CD14-positive monocyte (primary cell): ENCODE data around the gene ZNF511. TPM values are rescaled to one million over a fixed set of nuclear protein-coding genes. Genes with fewer than 3 reads are reported as not detected.

ENCODE experiments used
- DNase-seq, 3 donors: peaks; one replicate each; pipeline ENCODE4 v3.0.0-alpha.2; 2011 to 2022
- H2AFZ ChIP-seq: 2 replicates; pipeline ENCODE4 v1.6.0; 2012; ENCODE audit warnings: mild to moderate bottlenecking, low read depth, low read length, inconsistent platforms; ENCODE audit not compliant: insufficient read depth, poor library complexity, severe bottlenecking
- H3K27ac ChIP-seq, 2 donors: 1 replicate in 1 of 2; 2 replicates in 1 of 2; pipeline ENCODE4 v1.5.1; 2012 to 2013; ENCODE audit warnings: low read length in 2 of 2, control low read depth in 1 of 2, inconsistent platforms in 1 of 2, low read depth in 1 of 2, mild to moderate bottlenecking in 1 of 2
- H3K27me3 ChIP-seq, 2 donors: one replicate each; pipeline versions ENCODE4 v1.6.0 to v1.6.1; 2011 to 2013; ENCODE audit warnings: low read length in 2 of 2; ENCODE audit not compliant: control insufficient read depth in 2 of 2, insufficient read depth in 2 of 2
- H3K36me3 ChIP-seq, 2 donors: replicated peaks in 1 of 2; 1 replicate in 1 of 2; 2 replicates in 1 of 2; pipeline versions ENCODE4 v1.5.1 to v1.6.1; 2012 to 2013; ENCODE audit warnings: low read length in 2 of 2, control low read depth in 1 of 2, inconsistent platforms in 1 of 2, mild to moderate bottlenecking in 1 of 2; ENCODE audit not compliant: insufficient read depth in 2 of 2, control insufficient read depth in 1 of 2
- H3K4me1 ChIP-seq, 2 donors: 1 replicate in 1 of 2; 2 replicates in 1 of 2; pipeline versions ENCODE4 v1.5.1 to v1.6.1; 2012 to 2013; ENCODE audit warnings: low read length in 2 of 2, control low read depth in 1 of 2, inconsistent platforms in 1 of 2, mild to moderate bottlenecking in 1 of 2, moderate library complexity in 1 of 2; ENCODE audit not compliant: insufficient read depth in 2 of 2, control insufficient read depth in 1 of 2
- H3K4me2 ChIP-seq: replicated peaks from 2 replicates; pipeline ENCODE3; 2012; ENCODE audit warnings: low read length, moderate library complexity, mild to moderate bottlenecking; ENCODE audit not compliant: poor library complexity, severe bottlenecking; ENCODE audit errors: extremely low read depth
- H3K4me3 ChIP-seq, 3 experiments: fragments of 200-600 bp in 1 of 3; sonication (generic) in 1 of 3; replicated peaks in 1 of 3; 1 replicate in 2 of 3; 2 replicates in 1 of 3; pipeline ENCODE4 v1.5.1; 2011 to 2013; ENCODE audit warnings: low read length in 3 of 3, mild to moderate bottlenecking in 3 of 3, control low read depth in 2 of 3, low read depth in 2 of 3, inconsistent platforms in 1 of 3, moderate library complexity in 1 of 3
- H3K79me2 ChIP-seq: 2 replicates; pipeline ENCODE4 v1.6.0; 2012; ENCODE audit warnings: mild to moderate bottlenecking, control low read depth, inconsistent platforms, low read length, moderate library complexity; ENCODE audit not compliant: insufficient read depth
- H3K9ac ChIP-seq: 2 replicates; pipeline ENCODE4 v1.6.0; 2017; ENCODE audit warnings: low read length, mild to moderate bottlenecking; ENCODE audit not compliant: insufficient read depth, poor library complexity, severe bottlenecking
- H3K9me3 ChIP-seq, 2 donors: replicated peaks in 1 of 2; 1 replicate in 1 of 2; 2 replicates in 1 of 2; pipeline versions ENCODE4 v1.5.1 to v1.6.1; 2012 to 2013; ENCODE audit warnings: low read length in 2 of 2, control low read depth in 1 of 2; ENCODE audit not compliant: control insufficient read depth in 1 of 2, insufficient read depth in 1 of 2
- H4K20me1 ChIP-seq: 2 replicates; pipeline ENCODE4 v1.6.0; 2012; ENCODE audit warnings: mild to moderate bottlenecking, low read length, control low read depth, moderate library complexity; ENCODE audit not compliant: insufficient read depth
- H3K27ac Mint-ChIP-seq, 7 donors: one replicate each; pipeline ENCODE4 v1.8.0; 2020; ENCODE audit warnings: mild to moderate bottlenecking in 7 of 7, mixed read lengths in 7 of 7, moderate library complexity in 6 of 7, inconsistent platforms in 2 of 7
- H3K27me3 Mint-ChIP-seq, 3 donors: one replicate each; pipeline ENCODE4 v1.8.0; 2021 to 2022; ENCODE audit warnings: low read depth in 3 of 3, mild to moderate bottlenecking in 3 of 3, mixed read lengths in 3 of 3, moderate library complexity in 3 of 3, inconsistent platforms in 1 of 3
- H3K36me3 Mint-ChIP-seq, 2 donors: one replicate each; pipeline ENCODE4 v1.8.0; 2020; ENCODE audit warnings: mixed read lengths in 2 of 2, inconsistent platforms in 1 of 2, mild to moderate bottlenecking in 1 of 2
- H3K4me1 Mint-ChIP-seq: one replicate; pipeline ENCODE4 v1.8.0; 2020; ENCODE audit warnings: mild to moderate bottlenecking, mixed read lengths
- H3K4me3 Mint-ChIP-seq, 2 donors: one replicate each; pipeline ENCODE4 v1.8.0; 2020; ENCODE audit warnings: mild to moderate bottlenecking in 2 of 2, mixed read lengths in 2 of 2, moderate library complexity in 1 of 2
- H3K9me3 Mint-ChIP-seq, 7 donors: one replicate each; pipeline ENCODE4 v1.8.0; 2020 to 2022; ENCODE audit warnings: mixed read lengths in 7 of 7, mild to moderate bottlenecking in 6 of 7, moderate library complexity in 6 of 7, inconsistent platforms in 2 of 7
- CTCF ChIP-seq: fragments of 200-600 bp; IDR thresholded peaks from one replicate; pipeline ENCODE4 v1.8.0; 2022; ENCODE audit warnings: antibody characterized with exemption, mild to moderate bottlenecking
- WGBS: methylation state at CpG from one replicate; pipeline ENCODE4 v1.1.5; 2013; ENCODE audit warnings: missing lambda C conversion rate; ENCODE audit not compliant: insufficient coverage; 5-methylcytosine and 5-hydroxymethylcytosine counted together
- intact Hi-C, 2 donors: fragments of 100-400 bp; cut with micrococcal nuclease; formaldehyde crosslinking; loops; one replicate each; pipeline versions ENCODE4 v1.15.0 to v1.15.1; 2023
- polyA plus RNA-seq, 3 donors: library from polyadenylated mRNA; depleted of rRNA in 1 of 3; unstranded in 2 of 3; stranded (reverse) in 1 of 3; fragments of 300-500 nt in 2 of 3; fragments of >200 nt in 1 of 3; fragmentation: Illumina TruSeq in 2 of 3; gene quantifications; 1 replicate in 2 of 3; 2 replicates in 1 of 3; pipeline ENCODE4 v1.2.3, GENCODE V29; 2012 to 2021

The ZNF511 gene
- polyA plus RNA-seq, 3 donors, result 30.3 to 118 (median 84.7) TPM

- Histone ChIP-seq H3K4me2 (no peak overlapping the region), H2AFZ (no peak overlapping the region), H3K9me3 (no peaks in the 10 kb centered on the region), H3K4me3 (no peak overlapping the region), H3K9ac (no peak overlapping the region), H3K36me3 (peaks cover 16 to 25% of the 10 kb centered on the region in 2 donors), H4K20me1 (peaks cover 28% of the 10 kb centered on the region), H3K27me3 (no peaks in the 10 kb centered on the region), H3K27ac (no peak overlapping the region), H3K79me2 (peaks cover 3% of the 10 kb centered on the region), H3K4me1 (peaks cover 11 to 20% of the 10 kb centered on the region in 2 donors)
- intact Hi-C loops, result no loop called here
- no peak for TF ChIP-seq CTCF
- Mint-ChIP-seq H3K4me1 (peaks cover 12% of the 10 kb centered on the region), H3K27me3 (peaks cover 0 to 6% (median 2%) of the 10 kb centered on the region in 3 donors), H3K27ac (peak overlapping the region in 1 of 7 donors; percentile 57), H3K4me3 (no peak overlapping the region), H3K9me3 (peaks cover 0 to 1% (median 0%) of the 10 kb centered on the region in 7 donors), H3K36me3 (peaks cover 20 to 24% of the 10 kb centered on the region in 2 donors)
- DNase-seq, result no peak
- 90% methylated on average over 36 of the region's 41 CpGs for WGBS
Measured at GRCh38 chr10:133358162-133358924, 49.6 kb downstream of the ZNF511 start.

GRCh38 chr10:133358925-133359310 lies 50.2 kb downstream of the ZNF511 start:
- no peaks in the 10 kb centered on the region for H3K9me3 ChIP-seq
- H3K4me3 ChIP-seq, result no peak overlapping the region
- WGBS, result 90% methylated on average over 8 of the region's 11 CpGs
- peaks cover 16 to 30% of the 10 kb centered on the region in 2 donors for H3K36me3 ChIP-seq
- Mint-ChIP-seq H3K27ac (peak overlapping the region in 2 of 7 donors; percentile 57 to 89), H3K4me1 (peaks cover 12% of the 10 kb centered on the region), H3K27me3 (peaks cover 0 to 6% (median 2%) of the 10 kb centered on the region in 3 donors), H3K9me3 (peaks cover 0 to 1% (median 0%) of the 10 kb centered on the region in 7 donors), H3K4me3 (no peak overlapping the region), H3K36me3 (peaks cover 23 to 27% of the 10 kb centered on the region in 2 donors)
- intact Hi-C loops, result no loop called here
- TF ChIP-seq CTCF, result no peak
- no peak overlapping the region for H3K4me2 ChIP-seq
- no peak for DNase-seq
- H3K27me3 ChIP-seq, result no peaks in the 10 kb centered on the region
- peaks cover 24% of the 10 kb centered on the region for H4K20me1 ChIP-seq
- no peak overlapping the region for H2AFZ ChIP-seq
- no peak overlapping the region for H3K27ac ChIP-seq
- H3K79me2 ChIP-seq, result peaks cover 3% of the 10 kb centered on the region
- peaks cover 11 to 20% of the 10 kb centered on the region in 2 donors for H3K4me1 ChIP-seq
- H3K9ac ChIP-seq, result no peak overlapping the region
